GM23248 (cell line): Measurements from ENCODE around the gene TACR2.

Source experiments
- EZH2 ChIP-seq: fragments of 200-600 bp; sonication (generic); IDR thresholded peaks from 2 replicates; pipeline ENCODE4 v1.6.1; 2018; ENCODE audit warnings: antibody characterized with exemption, mild to moderate bottlenecking; ENCODE audit not compliant: insufficient read depth, poor library complexity, severe bottlenecking
- EZH2phosphoT487 ChIP-seq: fragments of 200-600 bp; sonication (generic); IDR thresholded peaks from 2 replicates; pipeline ENCODE4 v1.6.1; 2018; ENCODE audit warnings: antibody characterized with exemption, moderate library complexity, mild to moderate bottlenecking, low read depth; ENCODE audit not compliant: insufficient read depth

GRCh38 chr10:69410487-69410886, 6.2 kb downstream of the TACR2 start:
- TF ChIP-seq EZH2phosphoT487, result no peak
- no peak for TF ChIP-seq EZH2
